ENCODE data around the gene STC2.

The STC2 gene

GRCh38 chr5:173314166-173314952 is 13.9 kb downstream of the STC2 start:
- no peak for TF ChIP-seq CTCF (IDR thresholded peaks at IDR 0.05)

GRCh38 chr5:173313351-173313801 is 14.8 kb downstream of the STC2 start:
- no peak for TF ChIP-seq CTCF (IDR thresholded peaks at IDR 0.05)

GRCh38 chr5:173312821-173313220 is 15.4 kb downstream of the STC2 start:
- no peak for TF ChIP-seq CTCF (IDR thresholded peaks at IDR 0.05)

- TF ChIP-seq CTCF (IDR thresholded peaks at IDR 0.05), result no peak
Measured at GRCh38 chr5:173311818-173312585, 16.2 kb downstream of the STC2 start.

GRCh38 chr5:173310861-173311785 is 17.1 kb downstream of the STC2 start:
- no peak for TF ChIP-seq CTCF (IDR thresholded peaks at IDR 0.05)

GRCh38 chr5:173310218-173310769 is 17.9 kb downstream of the STC2 start:
- TF ChIP-seq CTCF (IDR thresholded peaks at IDR 0.05), result no peak

- TF ChIP-seq CTCF (IDR thresholded peaks at IDR 0.05), result no peak
Measured at GRCh38 chr5:173309731-173310130, 18.5 kb downstream of the STC2 start.

Data from LNCAP (cell line).